HG03139 (cell line): Measurements from ENCODE around the gene PRXL2C.
"Not testable (repeated sequence)": the region's sequence is repeated elsewhere in the genome, so short reads cannot be mapped to it uniquely, and the experiment has no call there.

ENCODE experiments used
- ATAC-seq: cut with Tn5 transposase; IDR thresholded peaks from one replicate; pipeline ENCODE4 v1.9.1; 2021; ENCODE audit not compliant: unreplicated experiment

PRXL2C gene

GRCh38 chr9:96649620-96650324, 5.3 kb downstream of the PRXL2C start:
- no peak for ATAC-seq

- no peak for ATAC-seq
Observed at GRCh38 chr9:96646081-96646991, 8.8 kb downstream of the PRXL2C start.

- ATAC-seq: no peak
Observed at GRCh38 chr9:96644137-96644536, 11.0 kb downstream of the PRXL2C start.

- ATAC-seq: no peak
Observed at GRCh38 chr9:96641514-96641913, 13.6 kb downstream of the PRXL2C start.

- ATAC-seq: no peak
Observed at GRCh38 chr9:96638606-96639364, 16.3 kb downstream of the PRXL2C start.

- no peak for ATAC-seq
Observed at GRCh38 chr9:96636368-96636767, 18.7 kb downstream of the PRXL2C start.

GRCh38 chr9:96633579-96633978, 21.5 kb downstream of the PRXL2C start:
- ATAC-seq: not testable (repeated sequence)

- ATAC-seq: no peak
Observed at GRCh38 chr9:96626912-96627311, 28.2 kb downstream of the PRXL2C start.

GRCh38 chr9:96621618-96622017, 33.5 kb downstream of the PRXL2C start:
- ATAC-seq: no peak

- no peak for ATAC-seq
Observed at GRCh38 chr9:96620832-96621269, 34.3 kb downstream of the PRXL2C start.

- ATAC-seq: no peak
Observed at GRCh38 chr9:96620181-96620514, 35.0 kb downstream of the PRXL2C start.

- no peak for ATAC-seq
Observed at GRCh38 chr9:96619491-96620180, 35.5 kb downstream of the PRXL2C start, which contains the start of gene CDC14B. Gene CDC14B (minus strand): TSS chr9:96619843. CDS start chr9:96619378, 465 bp downstream.

GRCh38 chr9:96619124-96619465, 36.0 kb downstream of the PRXL2C start:
- ATAC-seq: no peak

GRCh38 chr9:96618209-96619123, 36.7 kb downstream of the PRXL2C start:
- no peak for ATAC-seq

- no peak for ATAC-seq
Observed at GRCh38 chr9:96617439-96618185, 37.5 kb downstream of the PRXL2C start.

GRCh38 chr9:96616817-96617438, 38.2 kb downstream of the PRXL2C start:
- ATAC-seq: no peak

- ATAC-seq: no peak
Observed at GRCh38 chr9:96615411-96615810, 39.7 kb downstream of the PRXL2C start.

GRCh38 chr9:96614664-96615063, 40.5 kb downstream of the PRXL2C start:
- not testable (repeated sequence) for ATAC-seq
